Vagina (tissue), 2 donors: ENCODE data around the gene PRR22.

Source experiments
- CTCF ChIP-seq, 3 experiments: fragments of 450-650 bp in 2 of 3; fragments of 200-600 bp in 1 of 3; sonication (generic) in 1 of 3; IDR thresholded peaks; one replicate each; pipeline ENCODE4 v1.5.1; 2017 to 2019; ENCODE audit warnings: antibody characterized with exemption in 3 of 3, mild to moderate bottlenecking in 2 of 3, moderate library complexity in 2 of 3
- POLR2A ChIP-seq, 2 donors: fragments of 450-650 bp; IDR thresholded peaks; one replicate each; pipeline ENCODE4 v1.6.1; 2017; ENCODE audit warnings: antibody characterized with exemption in 2 of 2, mild to moderate bottlenecking in 2 of 2, moderate library complexity in 2 of 2
- POLR2AphosphoS5 ChIP-seq, 2 donors: sonication (generic); formaldehyde crosslinking; IDR thresholded peaks; one replicate each; pipeline ENCODE4 v1.9.0; 2017; ENCODE audit warnings: antibody characterized with exemption in 2 of 2, mild to moderate bottlenecking in 2 of 2, low read depth in 1 of 2; ENCODE audit not compliant: insufficient read depth in 1 of 2

GRCh38 chr19:5808120-5808816 is 23.7 kb upstream of the PRR22 start:
- no peak for TF ChIP-seq POLR2AphosphoS5 (IDR thresholded peaks at IDR 0.05; ENCODE audit: insufficient read depth in 1 of 2, low read depth in 1 of 2)
- TF ChIP-seq POLR2A (IDR thresholded peaks at IDR 0.05) = no peak
- TF ChIP-seq CTCF (IDR thresholded peaks at IDR 0.05) = no peak
